ENCODE measurements around the gene JHY. TPM values are rescaled to one million over a fixed set of nuclear protein-coding genes. Genes with fewer than 3 reads are reported as not detected.

The JHY gene
- total RNA-seq, 1 experiment from 2014 or later, result 4.8 TPM

- intact Hi-C loops (cut with micrococcal nuclease), result no loop called here
- no peak for TF ChIP-seq JUND (IDR thresholded peaks at IDR 0.05)
- no peak for TF ChIP-seq EGR1 (IDR thresholded peaks at IDR 0.05; ENCODE audit: low read depth)
- TF ChIP-seq POLR2A (IDR thresholded peaks at IDR 0.05; ENCODE audit: borderline replicate concordance, extremely low read depth, insufficient read depth, insufficient read length), result no peak
- no peak for TF ChIP-seq ZBTB33 (IDR thresholded peaks at IDR 0.05; ENCODE audit: extremely low read depth, insufficient replicate concordance, low read length)
- no peak for TF ChIP-seq ZNF274 (IDR thresholded peaks at IDR 0.05; ENCODE audit: low read depth, low read length)
- TF ChIP-seq ATF3 (IDR thresholded peaks at IDR 0.05), result no peak
- TF ChIP-seq ZFX (IDR thresholded peaks at IDR 0.05), result no peak
- TF ChIP-seq FOSL1 (IDR thresholded peaks at IDR 0.05; ENCODE audit: low read depth), result no peak
- TF ChIP-seq SRF (IDR thresholded peaks at IDR 0.05; ENCODE audit: low read depth), result no peak
- no peak for TF ChIP-seq CEBPB (IDR thresholded peaks at IDR 0.05; ENCODE audit: low read depth)
- no peak for TF ChIP-seq EZH2phosphoT487 (IDR thresholded peaks at IDR 0.05; ENCODE audit: borderline replicate concordance)
- no peak for TF ChIP-seq ELF1 (IDR thresholded peaks at IDR 0.05; ENCODE audit: borderline replicate concordance, low read depth)
- no peak for TF ChIP-seq SP1 (IDR thresholded peaks at IDR 0.05; ENCODE audit: low read depth)
- TF ChIP-seq YY1 (IDR thresholded peaks at IDR 0.05; ENCODE audit: extremely low read depth, insufficient replicate concordance, low read depth, low read length), result no peak
- TF ChIP-seq MAX (IDR thresholded peaks at IDR 0.05), result no peak
- TF ChIP-seq SIN3A (IDR thresholded peaks at IDR 0.05; ENCODE audit: low read depth), result no peak
- CTCF ChIA-PET, result interaction anchor here (0.9 to 4.6 kb wide), 2 partner anchors 11 to 18 kb away, joined by 3 to 23 read pairs; no protein-coding TSS in a partner anchor
- Histone ChIP-seq H3K4me3 (replicated peaks in 1 of 2; ENCODE audit: low read depth in 1 of 2, low read length in 2 of 2) (no peak overlapping the region), H3K4me1 (ENCODE audit: control insufficient read depth in 1 of 2, insufficient read depth in 2 of 2, low read length in 2 of 2) (no peaks in the 10 kb centered on the region), H3K9ac (ENCODE audit: low read length) (no peak overlapping the region), H4K20me1 (ENCODE audit: insufficient read depth) (no peaks in the 10 kb centered on the region), H3K27ac (ENCODE audit: low read depth, low read length) (no peak overlapping the region), H3K27me3 (ENCODE audit: insufficient read depth, low read length) (no peaks in the 10 kb centered on the region), H3K79me2 (ENCODE audit: insufficient read depth, low read length) (no peaks in the 10 kb centered on the region), H3K9me3 (ENCODE audit: control insufficient read depth in 1 of 2, insufficient read depth in 1 of 2, low read depth in 1 of 2, low read length in 2 of 2) (no peaks in the 10 kb centered on the region), H3K9me2 (ENCODE audit: insufficient read depth) (no peaks in the 10 kb centered on the region), H3K36me3 (ENCODE audit: control insufficient read depth in 1 of 2, insufficient read depth in 2 of 2, low read length in 2 of 2) (no peaks in the 10 kb centered on the region), H2AFZ (ENCODE audit: low read depth, low read length, poor library complexity, severe bottlenecking) (no peak overlapping the region), H3K4me2 (ENCODE audit: low read length) (no peak overlapping the region)
- BruUV-seq (replicated peaks), result no TSS peak
- RAD21 ChIA-PET (ENCODE audit: low non-redundant PET in 1 of 2, low total read pairs in 2 of 2, uncharacterized antibody in 2 of 2, unreplicated experiment in 2 of 2), result no interaction called here
- DNase-seq (ENCODE audit: low read depth, low spot score) (no peak), ATAC-seq (no peak)
- POLR2A ChIA-PET, result no interaction called here
Observed at GRCh38 chr11:122874991-122875390, 7.6 kb upstream of the JHY start.
